Measurements from ENCODE around the gene CYP2W1.

The CYP2W1 gene

GRCh38 chr7:984361-985126, 1.6 kb downstream of the CYP2W1 start:
- no peak overlapping the region for H3K4me3 ChIP-seq (ENCODE audit: low read depth, low read length)
- no peak for TF ChIP-seq CTCF (IDR thresholded peaks at IDR 0.05; ENCODE audit: low read depth, low read length, missing control alignments)
- in situ Hi-C loops (cut with HindIII; ENCODE audit: low sequenced_read_pairs): loop anchor here (25.0 kb wide), 1 partner anchor 178 kb away; the partner anchor contains the start of gene ZFAND2A
- no peak for DNase-seq (ENCODE audit: low read depth)

- no peak for DNase-seq (ENCODE audit: low read depth)
- H3K4me3 ChIP-seq (ENCODE audit: low read depth, low read length): no peak overlapping the region
- TF ChIP-seq CTCF (IDR thresholded peaks at IDR 0.05; ENCODE audit: low read depth, low read length, missing control alignments): no peak
- in situ Hi-C loops (cut with HindIII; ENCODE audit: low sequenced_read_pairs): loop anchor here (25.0 kb wide), 1 partner anchor 177 kb away; the partner anchor contains the start of gene ZFAND2A
Observed at GRCh38 chr7:985127-985416, 2.1 kb downstream of the CYP2W1 start.

GRCh38 chr7:985915-986741, 3.1 kb downstream of the CYP2W1 start:
- no peak for DNase-seq (ENCODE audit: low read depth)
- TF ChIP-seq CTCF (IDR thresholded peaks at IDR 0.05; ENCODE audit: low read depth, low read length, missing control alignments): no peak
- no peak overlapping the region for H3K4me3 ChIP-seq (ENCODE audit: low read depth, low read length)
- in situ Hi-C loops (cut with HindIII; ENCODE audit: low sequenced_read_pairs): loop anchor here (25.0 kb wide), 1 partner anchor 176 kb away; the partner anchor contains the start of gene ZFAND2A

- H3K4me3 ChIP-seq (ENCODE audit: low read depth, low read length): no peak overlapping the region
- in situ Hi-C loops (cut with HindIII; ENCODE audit: low sequenced_read_pairs): loop anchor here (25.0 kb wide), 1 partner anchor 175 kb away; the partner anchor contains the start of gene ZFAND2A
- TF ChIP-seq CTCF (IDR thresholded peaks at IDR 0.05; ENCODE audit: low read depth, low read length, missing control alignments): no peak
- DNase-seq (ENCODE audit: low read depth): no peak
Observed at GRCh38 chr7:986766-987751, 4.1 kb downstream of the CYP2W1 start.

- no peak overlapping the region for H3K4me3 ChIP-seq (ENCODE audit: low read depth, low read length)
- no peak for DNase-seq (ENCODE audit: low read depth)
- in situ Hi-C loops (cut with HindIII; ENCODE audit: low sequenced_read_pairs): loop anchor here (25.0 kb wide), 1 partner anchor 174 kb away; the partner anchor contains the start of gene ZFAND2A
- TF ChIP-seq CTCF (IDR thresholded peaks at IDR 0.05; ENCODE audit: low read depth, low read length, missing control alignments): no peak
Observed at GRCh38 chr7:987909-988308, 4.9 kb downstream of the CYP2W1 start.

Data from astrocyte of the cerebellum (primary cell).